ENCODE results near the gene MLF1. TPM values are rescaled to one million over a fixed set of nuclear protein-coding genes. Genes with fewer than 3 reads are reported as not detected.

MLF1 gene
- total and polyA plus RNA-seq, 2 experiments from 2014 or later, result 15.6 to 17.3 TPM

GRCh38 chr3:158531334-158531733, 39.7 kb upstream of the MLF1 start:
- H3K9me2 ChIP-seq (ENCODE audit: insufficient read depth), result no peaks in the 10 kb centered on the region
- no peaks in the 10 kb centered on the region for H4K20me1 ChIP-seq (ENCODE audit: insufficient read depth)
- no peaks in the 10 kb centered on the region for H3F3A ChIP-seq (ENCODE audit: insufficient read depth)
- H3K79me2 ChIP-seq (ENCODE audit: insufficient read depth), result no peaks in the 10 kb centered on the region
- no peak overlapping the region for H3K4me2 ChIP-seq (ENCODE audit: unreplicated experiment)
- in situ Hi-C loops (cut with MboI), result loop anchor here (25.0 kb wide), 1 partner anchor 256 kb away; no protein-coding TSS in a partner anchor
- H3K9me3 ChIP-seq (ENCODE audit: low read depth), result no peaks in the 10 kb centered on the region
- H3K36me3 ChIP-seq (ENCODE audit: low read depth), result no peaks in the 10 kb centered on the region
- no peaks in the 10 kb centered on the region for H3K27me3 ChIP-seq (replicated peaks; ENCODE audit: insufficient read depth)
- no peak overlapping the region for H3K4me3 ChIP-seq
- H2AFZ ChIP-seq, result no peak overlapping the region
- no peak overlapping the region for H3K9ac ChIP-seq
- H3K4me1 ChIP-seq (ENCODE audit: insufficient read depth), result peaks cover 5% of the 10 kb centered on the region; the same call in 1 of the 2 replicates
- no peak for TF ChIP-seq EZH2 (IDR thresholded peaks at IDR 0.05; ENCODE audit: insufficient read depth, poor library complexity, severe bottlenecking)
- no peak for TF ChIP-seq EZH2phosphoT487 (IDR thresholded peaks at IDR 0.05; ENCODE audit: insufficient read depth, low read depth)
- DNase-seq, result no peak
- no peak overlapping the region for H3K27ac ChIP-seq
- 95 to 96% methylated on average over 5 of the region's 5 CpGs for WGBS, 2 experiments (ENCODE audit: low coverage in 1 of 2, low lambda C conversion rate in 2 of 2, missing lambda C conversion rate in 2 of 2)

- no peaks in the 10 kb centered on the region for H3K27me3 ChIP-seq (replicated peaks; ENCODE audit: insufficient read depth)
- H3K79me2 ChIP-seq (ENCODE audit: insufficient read depth), result no peaks in the 10 kb centered on the region
- H2AFZ ChIP-seq, result no peak overlapping the region
- TF ChIP-seq EZH2phosphoT487 (IDR thresholded peaks at IDR 0.05; ENCODE audit: insufficient read depth, low read depth) (no peak), EZH2 (IDR thresholded peaks at IDR 0.05; ENCODE audit: insufficient read depth, poor library complexity, severe bottlenecking) (no peak)
- H3K9ac ChIP-seq, result no peak overlapping the region
- no peak overlapping the region for H3K4me3 ChIP-seq
- H3K9me3 ChIP-seq (ENCODE audit: low read depth), result no peaks in the 10 kb centered on the region
- no peaks in the 10 kb centered on the region for H4K20me1 ChIP-seq (ENCODE audit: insufficient read depth)
- no peak overlapping the region for H3K27ac ChIP-seq
- H3K9me2 ChIP-seq (ENCODE audit: insufficient read depth), result no peaks in the 10 kb centered on the region
- in situ Hi-C loops (cut with MboI), result loop anchor here (25.0 kb wide), 1 partner anchor 255 kb away; no protein-coding TSS in a partner anchor
- DNase-seq, result peak; percentile 67
- no peak overlapping the region for H3K4me2 ChIP-seq (ENCODE audit: unreplicated experiment)
- no peaks in the 10 kb centered on the region for H3K36me3 ChIP-seq (ENCODE audit: low read depth)
- no peaks in the 10 kb centered on the region for H3F3A ChIP-seq (ENCODE audit: insufficient read depth)
- H3K4me1 ChIP-seq (ENCODE audit: insufficient read depth), result peaks cover 5% of the 10 kb centered on the region; the same call in 1 of the 2 replicates
These were observed 38.8 kb upstream of the MLF1 start for GRCh38 chr3:158532099-158532734.

- H3K4me1 ChIP-seq (ENCODE audit: insufficient read depth), result peaks cover 5% of the 10 kb centered on the region; the same call in 1 of the 2 replicates
- no peaks in the 10 kb centered on the region for H3K9me2 ChIP-seq (ENCODE audit: insufficient read depth)
- no peak overlapping the region for H3K4me3 ChIP-seq
- WGBS, 2 experiments (ENCODE audit: low coverage in 1 of 2, low lambda C conversion rate in 2 of 2, missing lambda C conversion rate in 2 of 2), result 61 to 68% methylated on average over 2 of the region's 2 CpGs
- H3K27me3 ChIP-seq (replicated peaks; ENCODE audit: insufficient read depth), result no peaks in the 10 kb centered on the region
- no peak overlapping the region for H3K4me2 ChIP-seq (ENCODE audit: unreplicated experiment)
- no peak overlapping the region for H3K27ac ChIP-seq
- no peak overlapping the region for H3K9ac ChIP-seq
- no peak overlapping the region for H2AFZ ChIP-seq
- in situ Hi-C loops (cut with MboI), result loop anchor here (25.0 kb wide), 1 partner anchor 251 kb away; no protein-coding TSS in a partner anchor
- H4K20me1 ChIP-seq (ENCODE audit: insufficient read depth), result no peaks in the 10 kb centered on the region
- TF ChIP-seq EZH2 (IDR thresholded peaks at IDR 0.05; ENCODE audit: insufficient read depth, poor library complexity, severe bottlenecking) (no peak), EZH2phosphoT487 (IDR thresholded peaks at IDR 0.05; ENCODE audit: insufficient read depth, low read depth) (no peak)
- H3K79me2 ChIP-seq (ENCODE audit: insufficient read depth), result no peaks in the 10 kb centered on the region
- no peaks in the 10 kb centered on the region for H3K9me3 ChIP-seq (ENCODE audit: low read depth)
- H3K36me3 ChIP-seq (ENCODE audit: low read depth), result no peaks in the 10 kb centered on the region
- H3F3A ChIP-seq (ENCODE audit: insufficient read depth), result no peaks in the 10 kb centered on the region
- no peak for DNase-seq
These were observed 35.1 kb upstream of the MLF1 start for GRCh38 chr3:158535918-158536317.

GRCh38 chr3:158539414-158540014, 31.5 kb upstream of the MLF1 start:
- WGBS, 2 experiments (ENCODE audit: low coverage in 1 of 2, low lambda C conversion rate in 2 of 2, missing lambda C conversion rate in 2 of 2), result 71 to 73% methylated on average over 3 of the region's 3 CpGs
- TF ChIP-seq EZH2 (IDR thresholded peaks at IDR 0.05; ENCODE audit: insufficient read depth, poor library complexity, severe bottlenecking) (no peak), EZH2phosphoT487 (IDR thresholded peaks at IDR 0.05; ENCODE audit: insufficient read depth, low read depth) (no peak)

More at GRCh38 chr3:158539414-158540014, 31.5 kb upstream of the MLF1 start:
- Histone ChIP-seq H3K9me3 (ENCODE audit: low read depth) (no peaks in the 10 kb centered on the region), H2AFZ (peak overlapping the region; percentile 95), H3K27me3 (replicated peaks; ENCODE audit: insufficient read depth) (no peaks in the 10 kb centered on the region), H3K79me2 (ENCODE audit: insufficient read depth) (no peaks in the 10 kb centered on the region), H3K36me3 (ENCODE audit: low read depth) (no peaks in the 10 kb centered on the region), H4K20me1 (ENCODE audit: insufficient read depth) (no peaks in the 10 kb centered on the region), H3K4me2 (ENCODE audit: unreplicated experiment) (no peak overlapping the region), H3K9ac (no peak overlapping the region), H3K27ac (no peak overlapping the region), H3K4me3 (no peak overlapping the region), H3K9me2 (ENCODE audit: insufficient read depth) (no peaks in the 10 kb centered on the region), H3K4me1 (ENCODE audit: insufficient read depth) (no peaks in the 10 kb centered on the region), H3F3A (ENCODE audit: insufficient read depth) (no peaks in the 10 kb centered on the region)
- peak; percentile 68 for DNase-seq
- in situ Hi-C loops (cut with MboI), result loop anchor here (25.0 kb wide), 1 partner anchor 248 kb away; no protein-coding TSS in a partner anchor

Data from GM23248 (cell line).